GM23248 (cell line): ENCODE data around the gene LCE1E. TPM values are rescaled to one million over a fixed set of nuclear protein-coding genes. Genes with fewer than 3 reads are reported as not detected.
A peak's percentile ranks its signal among the peaks of the same experiment; 100 is the strongest.

Source experiments
- DNase-seq: peaks from one replicate; pipeline ENCODE4 v3.0.0-alpha.2; 2015
- H2AFZ ChIP-seq: fragments of 200-600 bp; sonication (generic); 2 replicates; pipeline ENCODE4 v1.6.1; 2016; ENCODE audit warnings: antibody characterized with exemption
- H3F3A ChIP-seq: fragments of 200-600 bp; sonication (generic); 2 replicates; pipeline ENCODE4 v1.6.1; 2016; ENCODE audit warnings: mild to moderate bottlenecking, antibody characterized with exemption, mixed run types; ENCODE audit not compliant: insufficient read depth
- H3K27ac ChIP-seq: fragments of 200-600 bp; sonication (generic); 2 replicates; pipeline ENCODE4 v1.5.1; 2016; ENCODE audit warnings: mild to moderate bottlenecking
- H3K27me3 ChIP-seq: fragments of 200-600 bp; sonication (generic); replicated peaks from 2 replicates; pipeline ENCODE4 v1.6.1; 2016; ENCODE audit warnings: mild to moderate bottlenecking; ENCODE audit not compliant: insufficient read depth
- H3K36me3 ChIP-seq: fragments of 200-600 bp; sonication (generic); 2 replicates; pipeline ENCODE4 v1.6.1; 2016; ENCODE audit warnings: low read depth, mild to moderate bottlenecking
- H3K4me1 ChIP-seq: fragments of 200-600 bp; sonication (generic); 2 replicates; pipeline ENCODE4 v1.6.1; 2016; ENCODE audit warnings: mild to moderate bottlenecking; ENCODE audit not compliant: insufficient read depth
- H3K4me2 ChIP-seq: fragments of 200-600 bp; sonication (generic); one replicate; pipeline ENCODE4 v1.6.1; 2016; ENCODE audit warnings: mild to moderate bottlenecking; ENCODE audit not compliant: unreplicated experiment
- H3K4me3 ChIP-seq: fragments of 200-600 bp; sonication (generic); 2 replicates; pipeline ENCODE4 v1.5.1; 2016; ENCODE audit warnings: mild to moderate bottlenecking
- H3K79me2 ChIP-seq: fragments of 200-600 bp; sonication (generic); 2 replicates; pipeline ENCODE4 v1.6.1; 2016; ENCODE audit warnings: mild to moderate bottlenecking; ENCODE audit not compliant: insufficient read depth
- H3K9ac ChIP-seq: fragments of 200-600 bp; sonication (generic); 2 replicates; pipeline ENCODE4 v1.6.1; 2016; ENCODE audit warnings: mild to moderate bottlenecking
- H3K9me2 ChIP-seq: fragments of 200-600 bp; sonication (generic); 2 replicates; pipeline ENCODE4 v1.6.1; 2016; ENCODE audit warnings: mixed run types, mild to moderate bottlenecking, moderate library complexity; ENCODE audit not compliant: insufficient read depth
- H3K9me3 ChIP-seq: fragments of 200-600 bp; sonication (generic); one replicate; pipeline ENCODE4 v1.6.1; 2017; ENCODE audit warnings: low read depth
- H4K20me1 ChIP-seq: fragments of 200-600 bp; sonication (generic); 2 replicates; pipeline ENCODE4 v1.6.0; 2016; ENCODE audit not compliant: insufficient read depth
- EZH2 ChIP-seq: fragments of 200-600 bp; sonication (generic); IDR thresholded peaks from 2 replicates; pipeline ENCODE4 v1.6.1; 2018; ENCODE audit warnings: antibody characterized with exemption, mild to moderate bottlenecking; ENCODE audit not compliant: insufficient read depth, poor library complexity, severe bottlenecking
- EZH2phosphoT487 ChIP-seq: fragments of 200-600 bp; sonication (generic); IDR thresholded peaks from 2 replicates; pipeline ENCODE4 v1.6.1; 2018; ENCODE audit warnings: antibody characterized with exemption, moderate library complexity, mild to moderate bottlenecking, low read depth; ENCODE audit not compliant: insufficient read depth
- WGBS, 2 experiments: methylation state at CpG; one replicate each; pipeline ENCODE4 v1.1.6; 2015 to 2017; ENCODE audit warnings: low lambda C conversion rate in 2 of 2, low coverage in 1 of 2; ENCODE audit errors: missing lambda C conversion rate in 2 of 2; 5-methylcytosine and 5-hydroxymethylcytosine counted together
- in situ Hi-C: fragments of 300-500 bp; cut with MboI; formaldehyde crosslinking; loops from 2 replicates; pipeline ENCODE4 v1.15.0; 2020
- polyA plus RNA-seq: library from polyadenylated mRNA; unstranded; fragments of >200 nt; fragmentation: Nextera tagmentation; extraction: Ambion mirVana; gene quantifications from 2 replicates; pipeline ENCODE4 v1.2.1, GENCODE V29; 2016
- total RNA-seq: library from RNA; depleted of rRNA; stranded (reverse); fragments of >200 nt; shearing (Covaris generic); gene quantifications from 2 replicates; pipeline ENCODE4 v1.2.3, GENCODE V29; 2014

Gene LCE1E
- total and polyA plus RNA-seq, 2 experiments from 2014 or later = not detected

- Histone ChIP-seq H3K9me3 (no peaks in the 10 kb centered on the region), H3K27ac (peak overlapping the region; percentile 77), H3K9ac (peak overlapping the region; percentile 43; the same call in 1 of the 2 replicates), H3K4me3 (no peak overlapping the region), H4K20me1 (no peaks in the 10 kb centered on the region), H3K27me3 (no peaks in the 10 kb centered on the region), H3K4me2 (peak overlapping the region; percentile 21), H3K9me2 (no peaks in the 10 kb centered on the region), H3K36me3 (no peaks in the 10 kb centered on the region), H3F3A (peaks cover 18% of the 10 kb centered on the region), H2AFZ (peak overlapping the region; percentile 20), H3K79me2 (no peaks in the 10 kb centered on the region), H3K4me1 (peaks cover 27% of the 10 kb centered on the region)
- no peak for TF ChIP-seq EZH2
- no peak for TF ChIP-seq EZH2phosphoT487
- DNase-seq = peak; percentile 84
- in situ Hi-C loops = no loop called here
- 19 to 20% methylated on average over 8 of the region's 8 CpGs for WGBS, 2 experiments
These were observed 17.1 kb upstream of the LCE1E start for GRCh38 chr1:152768847-152769533.

GRCh38 chr1:152770411-152770810 lies 15.6 kb upstream of the LCE1E start:
- Histone ChIP-seq H3K9ac (no peak overlapping the region), H3K79me2 (no peaks in the 10 kb centered on the region), H3K9me2 (no peaks in the 10 kb centered on the region), H3K27me3 (no peaks in the 10 kb centered on the region), H3K27ac (peak overlapping the region; percentile 77), H3K4me2 (peak overlapping the region; percentile 8), H4K20me1 (no peaks in the 10 kb centered on the region), H3K9me3 (no peaks in the 10 kb centered on the region), H2AFZ (peak overlapping the region; percentile 2; the same call in 1 of the 2 replicates), H3K36me3 (no peaks in the 10 kb centered on the region), H3K4me3 (no peak overlapping the region), H3K4me1 (peaks cover 27% of the 10 kb centered on the region), H3F3A (peaks cover 18% of the 10 kb centered on the region)
- TF ChIP-seq EZH2phosphoT487 (no peak), EZH2 (no peak)
- in situ Hi-C loops = no loop called here
- 17 to 23% methylated on average over 1 of the region's 1 CpG for WGBS, 2 experiments
- DNase-seq = peak; percentile 60

GRCh38 chr1:152774875-152775274 lies 11.2 kb upstream of the LCE1E start, which contains the start of gene LCE1F:
LCE1F (plus strand) TSS chr1:152775140; CDS start chr1:152776372, 1,232 bp downstream.
- Histone ChIP-seq H3K4me3 (no peak within 1 kb of the TSS), H3K27me3 (no peaks in the 10 kb centered on the region), H3K36me3 (no peaks in the 10 kb centered on the region), H3K9ac (no peak within 1 kb of the TSS), H3K9me2 (no peaks in the 10 kb centered on the region), H3F3A (peaks cover 4% of the 10 kb centered on the region), H3K4me1 (peaks cover 11% of the 10 kb centered on the region), H3K27ac (no peak within 1 kb of the TSS), H3K9me3 (no peaks in the 10 kb centered on the region), H4K20me1 (no peaks in the 10 kb centered on the region), H2AFZ (no peak within 1 kb of the TSS), H3K79me2 (no peaks in the 10 kb centered on the region), H3K4me2 (no peak within 1 kb of the TSS)
- in situ Hi-C loops = no loop called here
- TF ChIP-seq EZH2phosphoT487 = no peak
- no peak for TF ChIP-seq EZH2
- no peak for DNase-seq
- 19 to 33% methylated on average over 5 to 6 of the region's 6 CpGs for WGBS, 2 experiments

- no peak for DNase-seq
- Histone ChIP-seq H3K4me2 (no peak overlapping the region), H3K9me2 (no peaks in the 10 kb centered on the region), H3K9me3 (no peaks in the 10 kb centered on the region), H3K9ac (no peak overlapping the region), H4K20me1 (no peaks in the 10 kb centered on the region), H3K36me3 (no peaks in the 10 kb centered on the region), H3F3A (no peaks in the 10 kb centered on the region), H3K27me3 (no peaks in the 10 kb centered on the region), H2AFZ (no peak overlapping the region), H3K4me3 (no peak overlapping the region), H3K27ac (no peak overlapping the region), H3K4me1 (no peaks in the 10 kb centered on the region), H3K79me2 (no peaks in the 10 kb centered on the region)
- 48 to 50% methylated on average over 10 to 11 of the region's 11 CpGs for WGBS, 2 experiments
- TF ChIP-seq EZH2phosphoT487 = no peak
- TF ChIP-seq EZH2 = no peak
- in situ Hi-C loops = no loop called here
These were observed 9.7 kb upstream of the LCE1E start for GRCh38 chr1:152776361-152776760.
